Prostate gland (tissue), 2 donors: ENCODE results near the gene PROX2. TPM values are rescaled to one million over a fixed set of nuclear protein-coding genes. Genes with fewer than 3 reads are reported as not detected.

ENCODE experiments used
- DNase-seq: peaks from one replicate; pipeline ENCODE4 v3.0.0-alpha.2; 2019; ENCODE audit warnings: low spot score
- H3K27ac ChIP-seq, 2 donors: fragments of 200-600 bp; sonication (generic); 2 replicates each; pipeline ENCODE4 v1.5.1; 2017 to 2019
- H3K27me3 ChIP-seq: fragments of 200-600 bp; sonication (generic); replicated peaks from 2 replicates; pipeline ENCODE4 v1.5.1; 2019; ENCODE audit not compliant: insufficient read depth
- H3K36me3 ChIP-seq, 2 donors: fragments of 200-600 bp; sonication (generic); 1 replicate in 1 of 2; 2 replicates in 1 of 2; pipeline versions ENCODE4 v1.5.1 to v1.8.1; 2017 to 2019
- H3K4me1 ChIP-seq: fragments of 200-600 bp; sonication (generic); replicated peaks from 2 replicates; pipeline ENCODE4 v1.5.1; 2019
- H3K4me3 ChIP-seq, 2 donors: fragments of 200-600 bp; sonication (generic); 2 replicates each; pipeline ENCODE4 v1.5.1; 2017 to 2019
- H3K9me3 ChIP-seq: fragments of 200-600 bp; sonication (generic); 2 replicates; pipeline ENCODE4 v1.5.1; 2017
- POLR2A ChIP-seq: fragments of 450-650 bp; IDR thresholded peaks from one replicate; pipeline ENCODE4 v1.6.1; 2016; ENCODE audit warnings: antibody characterized with exemption, mild to moderate bottlenecking
- POLR2AphosphoS5 ChIP-seq: sonication (generic); formaldehyde crosslinking; IDR thresholded peaks from one replicate; pipeline ENCODE4 v1.6.1; 2017; ENCODE audit warnings: antibody characterized with exemption
- WGBS: methylation state at CpG from one replicate; pipeline ENCODE4 v1.1.5; 2018; 5-methylcytosine and 5-hydroxymethylcytosine counted together
- intact Hi-C: fragments of 100-400 bp; cut with DNase I; formaldehyde crosslinking; loops from one replicate; pipeline ENCODE4 v1.14.2; 2022
- total RNA-seq, 2 donors: library from RNA; depleted of rRNA; stranded (reverse); fragments of >200 nt; gene quantifications; one replicate each; pipeline ENCODE4 v1.1.0, GENCODE V29; 2016
- TF ChIP-seq, protein P1 (sequence below), 4 experiments: fragments of 200-600 bp in 2 of 4; fragments of 450-650 bp in 2 of 4; sonication (generic) in 2 of 4; IDR thresholded peaks; 1 replicate in 3 of 4; 2 replicates in 1 of 4; pipeline ENCODE4 v1.5.1; 2016 to 2019; ENCODE audit warnings: antibody characterized with exemption in 4 of 4, mild to moderate bottlenecking in 2 of 4, moderate library complexity in 2 of 4

The PROX2 gene
- total RNA-seq, 2 donors from 2014 or later: not detected

DNA sequence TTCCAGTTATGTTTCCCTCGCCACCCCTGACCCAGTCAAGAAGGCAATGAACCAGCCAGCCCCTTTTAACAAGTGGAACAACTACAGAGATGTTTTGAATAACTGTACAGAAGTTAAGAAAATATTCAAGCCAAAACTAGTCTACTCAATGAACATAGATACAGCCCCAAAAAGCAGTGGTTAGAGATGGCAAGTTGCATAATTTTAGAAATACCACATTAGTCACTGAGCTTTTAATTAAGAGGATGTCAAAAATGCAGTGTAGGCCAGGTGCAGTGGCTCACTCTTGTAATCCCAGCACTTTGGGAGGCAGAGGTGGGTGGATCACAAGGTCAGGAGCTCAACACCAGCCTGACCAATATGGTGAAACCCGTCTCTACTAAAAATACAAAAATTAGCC is 27.2 kb downstream of the PROX2 start:
- H3K9me3 ChIP-seq: no peaks in the 10 kb centered on the region
- intact Hi-C loops: no loop called here
- H3K4me3 ChIP-seq: no peak overlapping the region
- no peak for DNase-seq
- WGBS: 88% methylated on average over 2 of the region's 2 CpGs
- no peak for TF ChIP-seq POLR2AphosphoS5
- no peak for TF ChIP-seq POLR2A
- TF ChIP-seq, protein P1, sequence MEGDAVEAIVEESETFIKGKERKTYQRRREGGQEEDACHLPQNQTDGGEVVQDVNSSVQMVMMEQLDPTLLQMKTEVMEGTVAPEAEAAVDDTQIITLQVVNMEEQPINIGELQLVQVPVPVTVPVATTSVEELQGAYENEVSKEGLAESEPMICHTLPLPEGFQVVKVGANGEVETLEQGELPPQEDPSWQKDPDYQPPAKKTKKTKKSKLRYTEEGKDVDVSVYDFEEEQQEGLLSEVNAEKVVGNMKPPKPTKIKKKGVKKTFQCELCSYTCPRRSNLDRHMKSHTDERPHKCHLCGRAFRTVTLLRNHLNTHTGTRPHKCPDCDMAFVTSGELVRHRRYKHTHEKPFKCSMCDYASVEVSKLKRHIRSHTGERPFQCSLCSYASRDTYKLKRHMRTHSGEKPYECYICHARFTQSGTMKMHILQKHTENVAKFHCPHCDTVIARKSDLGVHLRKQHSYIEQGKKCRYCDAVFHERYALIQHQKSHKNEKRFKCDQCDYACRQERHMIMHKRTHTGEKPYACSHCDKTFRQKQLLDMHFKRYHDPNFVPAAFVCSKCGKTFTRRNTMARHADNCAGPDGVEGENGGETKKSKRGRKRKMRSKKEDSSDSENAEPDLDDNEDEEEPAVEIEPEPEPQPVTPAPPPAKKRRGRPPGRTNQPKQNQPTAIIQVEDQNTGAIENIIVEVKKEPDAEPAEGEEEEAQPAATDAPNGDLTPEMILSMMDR (IDR thresholded peaks at IDR 0.05): no peak
- no peaks in the 10 kb centered on the region for H3K36me3 ChIP-seq
- no peaks in the 10 kb centered on the region for H3K27me3 ChIP-seq
- no peak overlapping the region for H3K27ac ChIP-seq
- peaks cover 4% of the 10 kb centered on the region for H3K4me1 ChIP-seq

DNA sequence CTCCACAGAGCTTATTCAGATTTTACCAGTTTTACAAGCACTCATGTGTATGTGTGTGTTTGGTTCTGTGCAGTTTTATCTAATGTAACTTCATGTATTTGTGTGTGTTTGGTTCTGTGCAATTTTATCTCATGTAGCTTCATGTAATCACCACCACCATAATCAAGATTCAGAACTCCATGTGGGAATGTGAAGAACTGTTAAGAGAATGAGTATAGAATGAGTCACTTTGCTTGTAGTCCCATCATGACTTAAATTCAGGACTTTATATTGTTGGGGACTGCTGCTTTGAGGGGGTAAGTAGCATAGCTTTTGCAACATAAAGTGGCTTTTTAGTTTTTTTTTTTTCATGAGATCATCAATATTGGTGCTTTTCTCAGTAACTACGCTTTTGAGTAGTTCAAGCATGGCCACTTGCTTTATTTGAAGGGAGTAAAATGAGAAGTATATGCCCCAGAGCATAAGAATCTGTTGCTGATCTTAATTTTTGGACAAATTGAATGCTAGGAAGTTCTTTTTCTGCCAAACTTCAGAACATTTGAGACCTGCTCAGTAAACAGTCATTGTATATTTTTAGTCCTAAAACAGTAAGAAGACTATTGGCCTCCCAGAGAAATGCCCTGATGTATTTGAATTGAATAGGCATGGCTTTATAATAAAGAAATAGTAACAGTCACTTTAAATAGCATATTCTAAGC is 28.8 kb downstream of the PROX2 start:
- Histone ChIP-seq H3K4me1 (peaks cover 4% of the 10 kb centered on the region), H3K4me3 (no peak overlapping the region), H3K27ac (no peak overlapping the region), H3K9me3 (no peaks in the 10 kb centered on the region), H3K27me3 (no peaks in the 10 kb centered on the region), H3K36me3 (no peaks in the 10 kb centered on the region)
- TF ChIP-seq, protein P1 (IDR thresholded peaks at IDR 0.05): no peak
- TF ChIP-seq POLR2AphosphoS5 (no peak), POLR2A (no peak)
- intact Hi-C loops: no loop called here
- no peak for DNase-seq
- WGBS: 94% methylated on average over 1 of the region's 1 CpG

DNA sequence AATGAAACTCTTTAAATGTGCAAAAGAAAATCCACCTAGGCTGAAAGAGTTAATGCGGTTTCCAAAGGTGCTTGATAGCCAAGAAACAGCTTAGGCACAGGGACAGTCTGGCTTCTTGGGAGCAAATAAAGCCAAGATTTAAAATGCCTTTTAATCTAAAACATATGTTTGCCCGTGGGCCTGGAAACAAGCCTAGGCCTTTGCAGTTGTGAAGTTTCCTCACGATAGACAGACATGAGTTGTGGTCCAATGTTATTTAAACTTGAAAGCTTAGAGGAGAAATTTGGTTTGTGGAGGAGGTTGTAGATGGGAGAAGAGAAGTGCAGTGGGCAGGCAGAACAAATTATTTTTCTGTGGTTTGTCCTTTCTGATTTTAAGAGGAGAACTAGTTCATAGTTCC is 29.8 kb downstream of the PROX2 start:
- intact Hi-C loops: no loop called here
- Histone ChIP-seq H3K36me3 (no peaks in the 10 kb centered on the region), H3K4me1 (peaks cover 4% of the 10 kb centered on the region), H3K27ac (no peak overlapping the region), H3K9me3 (no peaks in the 10 kb centered on the region), H3K27me3 (no peaks in the 10 kb centered on the region), H3K4me3 (no peak overlapping the region)
- TF ChIP-seq, protein P1 (IDR thresholded peaks at IDR 0.05): no peak
- no peak for TF ChIP-seq POLR2AphosphoS5
- TF ChIP-seq POLR2A: no peak
- no peak for DNase-seq
- 18% methylated on average over 3 of the region's 3 CpGs for WGBS

DNA sequence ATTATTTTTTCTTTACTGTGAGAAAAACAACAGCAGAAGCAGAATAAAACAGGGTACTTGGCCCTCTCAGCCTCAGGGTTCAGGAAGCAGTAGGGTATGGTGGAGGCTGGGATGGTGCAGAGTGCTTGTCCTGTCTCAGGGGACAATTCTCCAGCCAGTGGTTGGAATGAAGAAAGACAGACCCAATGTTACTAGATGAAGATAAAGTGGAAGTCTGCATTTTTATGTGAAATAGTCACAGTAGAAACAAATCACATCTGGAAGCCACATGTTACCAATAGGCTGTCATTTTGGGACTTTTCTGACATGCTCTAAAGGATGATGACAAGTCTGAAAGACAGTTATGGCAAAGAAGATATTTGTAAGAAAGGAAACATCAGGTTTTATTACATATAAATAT is 32.3 kb downstream of the PROX2 start:
- DNase-seq: no peak
- no peak overlapping the region for H3K27ac ChIP-seq
- intact Hi-C loops: no loop called here
- H3K4me3 ChIP-seq: no peak overlapping the region
- H3K4me1 ChIP-seq: peaks cover 4% of the 10 kb centered on the region
- H3K9me3 ChIP-seq: no peaks in the 10 kb centered on the region
- TF ChIP-seq POLR2A: no peak
- TF ChIP-seq POLR2AphosphoS5: no peak
- TF ChIP-seq, protein P1 (IDR thresholded peaks at IDR 0.05): no peak
- no peaks in the 10 kb centered on the region for H3K27me3 ChIP-seq
- no peaks in the 10 kb centered on the region for H3K36me3 ChIP-seq
